Panc1 (cell line): Measurements from ENCODE around the gene PARD6G. TPM values are rescaled to one million over a fixed set of nuclear protein-coding genes. Genes with fewer than 3 reads are reported as not detected.

Experiments used
- ATAC-seq: fragments of 200-7000 bp; cut with Tn5 transposase; 2 replicates; pipeline ENCODE4 v1.9.1; 2020; ENCODE audit warnings: mild to moderate bottlenecking, moderate library complexity
- BruUV-seq: library from RNA; stranded (reverse); fragments of 400-500 nt; replicated peaks from 2 replicates; lab custom pipeline; 2021; lab: Mats Ljungman, UMichigan
- CTCF ChIA-PET: fragments of 300-600 bp; sonication (Branson Sonifier 250); formaldehyde crosslinking; loops from one replicate; lab custom pipeline; 2022; ENCODE audit warnings: antibody characterized with exemption; lab: Charles Lee
- POLR2A ChIA-PET: fragments of 300-600 bp; sonication (Branson Sonifier 250); formaldehyde crosslinking; loops from one replicate; lab custom pipeline; 2022; ENCODE audit warnings: antibody characterized with exemption; lab: Charles Lee
- DNase-seq: peaks from one replicate; pipeline ENCODE4 v3.0.0-alpha.2; 2010; ENCODE audit warnings: low read depth, low spot score
- H3K27ac ChIP-seq: 2 replicates; pipeline ENCODE4 v1.5.1; 2011; ENCODE audit warnings: mild to moderate bottlenecking, low read length, inconsistent platforms
- H3K27me3 ChIP-seq: fragments of 200-500 bp; sonication (Bioruptor generic); 2 replicates; pipeline ENCODE4 v1.6.0; 2014; ENCODE audit warnings: low read length, inconsistent platforms; ENCODE audit not compliant: control insufficient read depth, insufficient read depth
- H3K36me3 ChIP-seq: fragments of 200-500 bp; sonication (Bioruptor generic); 2 replicates; pipeline ENCODE4 v1.5.1; 2014; ENCODE audit warnings: inconsistent platforms, mild to moderate bottlenecking, low read length, moderate library complexity; ENCODE audit not compliant: control insufficient read depth, insufficient read depth
- H3K4me1 ChIP-seq: 2 replicates; pipeline ENCODE4 v1.5.1; 2011; ENCODE audit warnings: inconsistent platforms, mild to moderate bottlenecking, low read length, moderate library complexity; ENCODE audit not compliant: control insufficient read depth, insufficient read depth
- H3K4me3 ChIP-seq, 2 experiments: 2 replicates each; pipeline ENCODE4 v1.5.1; 2011 to 2012; ENCODE audit warnings: low read depth in 2 of 2, low read length in 2 of 2, mild to moderate bottlenecking in 2 of 2, inconsistent platforms in 1 of 2, moderate library complexity in 1 of 2
- H3K9me3 ChIP-seq: fragments of 200-500 bp; sonication (Bioruptor generic); 2 replicates; pipeline ENCODE4 v1.5.1; 2014; ENCODE audit warnings: low read depth, mild to moderate bottlenecking, inconsistent platforms, low read length, moderate library complexity; ENCODE audit not compliant: control insufficient read depth, insufficient read depth
- CTCF ChIP-seq: fragments of 450-650 bp; IDR thresholded peaks from 2 replicates; pipeline ENCODE4 v1.5.1; 2017; ENCODE audit warnings: mild to moderate bottlenecking
- POLR2AphosphoS5 ChIP-seq: IDR thresholded peaks from 2 replicates; pipeline ENCODE4 v1.6.1; 2012; ENCODE audit warnings: mild to moderate bottlenecking, low read depth, low read length, moderate library complexity
- REST ChIP-seq, 2 experiments: IDR thresholded peaks; 2 replicates each; pipeline ENCODE4 v1.6.1; 2011 to 2012; ENCODE audit warnings: low read depth in 2 of 2, control low read depth in 1 of 2, low read length in 1 of 2, mild to moderate bottlenecking in 1 of 2, moderate library complexity in 1 of 2; ENCODE audit not compliant: insufficient read depth in 1 of 2
- SIN3A ChIP-seq: IDR thresholded peaks from 2 replicates; pipeline ENCODE4 v1.6.1; 2012; ENCODE audit warnings: low read depth, mild to moderate bottlenecking, low read length, moderate library complexity, borderline replicate concordance; ENCODE audit not compliant: insufficient read depth
- TCF7L2 ChIP-seq: IDR thresholded peaks from 2 replicates; pipeline ENCODE4 v1.6.1; 2011; ENCODE audit warnings: mild to moderate bottlenecking, low read depth, low read length, inconsistent platforms
- in situ Hi-C: cut with HindIII; loops from 2 replicates; pipeline ENCODE4 v1.10.0; 2016; ENCODE audit warnings: low sequenced_read_pairs, low pct_unique_long_range_greater_than_20kb
- intact Hi-C: fragments of 100-400 bp; cut with micrococcal nuclease; formaldehyde crosslinking; loops from one replicate; pipeline ENCODE4 v1.10.0; 2022; ENCODE audit not compliant: unreplicated experiment
- total RNA-seq: library from RNA; stranded (reverse); gene quantifications from one replicate; pipeline ENCODE4 v1.2.1, GENCODE V29; 2021; ENCODE audit not compliant: unreplicated experiment

Gene PARD6G
- total RNA-seq, 1 experiment from 2014 or later = 5.2 TPM

- Histone ChIP-seq H3K36me3 (no peaks in the 10 kb centered on the region), H3K9me3 (no peaks in the 10 kb centered on the region), H3K4me3 (no peak overlapping the region), H3K4me1 (no peaks in the 10 kb centered on the region), H3K27me3 (no peaks in the 10 kb centered on the region; the same call in 1 of the 2 replicates), H3K27ac (no peak overlapping the region)
- no peak for ATAC-seq
- TF ChIP-seq POLR2AphosphoS5 = no peak
- TF ChIP-seq REST (IDR thresholded peaks at IDR 0.05; ENCODE audit: insufficient read depth in 1 of 2, low read depth in 2 of 2, low read length in 1 of 2) = no peak
- no peak for TF ChIP-seq SIN3A
- TF ChIP-seq TCF7L2 = no peak
- TF ChIP-seq CTCF = no peak
- in situ Hi-C loops (no loop called here), intact Hi-C loops (no loop called here)
- CTCF ChIA-PET = no interaction called here
- POLR2A ChIA-PET = no interaction called here
- no TSS peak for BruUV-seq
- DNase-seq = no peak
These were observed 63.0 kb downstream of the PARD6G start for GRCh38 chr18:80184243-80184772.

- intact Hi-C loops = no loop called here
- CTCF ChIA-PET = interaction anchor here (1.2 kb wide), 1 partner anchor 12 kb away, joined by 3 read pairs; no protein-coding TSS in a partner anchor
These were observed 63.9 kb downstream of the PARD6G start for GRCh38 chr18:80183273-80184050.

More at GRCh38 chr18:80183273-80184050, 63.9 kb downstream of the PARD6G start:
- H3K27ac ChIP-seq = no peak overlapping the region
- no peak overlapping the region for H3K4me3 ChIP-seq
- no peaks in the 10 kb centered on the region for H3K36me3 ChIP-seq
- no peaks in the 10 kb centered on the region for H3K9me3 ChIP-seq
- TF ChIP-seq CTCF = no peak
- TF ChIP-seq REST (IDR thresholded peaks at IDR 0.05; ENCODE audit: insufficient read depth in 1 of 2, low read depth in 2 of 2, low read length in 1 of 2) = no peak
- no peak for TF ChIP-seq TCF7L2
- no peak for TF ChIP-seq POLR2AphosphoS5
- no peak for TF ChIP-seq SIN3A
- no peaks in the 10 kb centered on the region; the same call in 1 of the 2 replicates for H3K27me3 ChIP-seq
- ATAC-seq = no peak
- in situ Hi-C loops = no loop called here
- POLR2A ChIA-PET = no interaction called here
- H3K4me1 ChIP-seq = no peaks in the 10 kb centered on the region
- no TSS peak for BruUV-seq
- DNase-seq = no peak
